HepG2 (cell line): ENCODE measurements around the gene GBA2. TPM values are rescaled to one million over a fixed set of nuclear protein-coding genes. Genes with fewer than 3 reads are reported as not detected.

Source experiments
- ATAC-seq: fragments of 200-7000 bp; cut with Tn5 transposase; 3 replicates; pipeline ENCODE4 v1.9.1; 2020; ENCODE audit warnings: mild to moderate bottlenecking, moderate library complexity
- BruUV-seq: library from RNA; stranded (reverse); fragments of 400-500 nt; replicated peaks from 2 replicates; lab custom pipeline; 2021; lab: Mats Ljungman, UMichigan
- CTCF ChIA-PET: fragments of 300-600 bp; formaldehyde crosslinking; extraction: SDS; loops from one replicate; lab custom pipeline; 2021; ENCODE audit warnings: low total read pairs, inconsistent platforms, low intra/inter-chr PET ratio; lab: Yijun Ruan, JAX
- POLR2A ChIA-PET: fragments of 350-600 bp; sonication (Branson Sonifier 250); formaldehyde crosslinking; loops from one replicate; lab custom pipeline; 2020; ENCODE audit warnings: antibody characterized with exemption, inconsistent platforms; lab: Yijun Ruan, JAX
- DNase-seq: peaks from one replicate; pipeline ENCODE4 v3.0.0-alpha.2; 2015; ENCODE audit warnings: low spot score
- FAIRE-seq: peaks from 3 replicates; lab custom pipeline; 2011; peaks lifted over from hg19 to GRCh38; lab: Jason Lieb, UNC
- H2AFZ ChIP-seq: one replicate; pipeline ENCODE4 v1.6.1; 2011; ENCODE audit warnings: low read length, inconsistent platforms
- H3K27ac ChIP-seq: fragments of 300-600 bp; 3 replicates; pipeline ENCODE4 v1.8.0; 2011; ENCODE audit warnings: mixed run types, mild to moderate bottlenecking, mixed read lengths, low read length, inconsistent platforms; ENCODE audit not compliant: insufficient read depth; ENCODE audit errors: extremely low read length
- H3K27me3 ChIP-seq, 2 experiments: fragments of 200-600 bp in 1 of 2; 2 replicates in 1 of 2; 3 replicates in 1 of 2; pipeline versions ENCODE4 v1.6.0 to v1.8.0; 2011; ENCODE audit warnings: low read length in 2 of 2, mild to moderate bottlenecking in 2 of 2, moderate library complexity in 2 of 2, inconsistent platforms in 1 of 2; ENCODE audit not compliant: insufficient read depth in 2 of 2, control insufficient read depth in 1 of 2
- H3K36me3 ChIP-seq, 2 experiments: fragments of 200-600 bp in 1 of 2; replicated peaks in 1 of 2; 2 replicates in 1 of 2; 3 replicates in 1 of 2; pipeline versions ENCODE4 v1.5.1 to v1.8.0; 2011; ENCODE audit warnings: low read length in 2 of 2, inconsistent platforms in 1 of 2; ENCODE audit not compliant: insufficient read depth in 2 of 2, control insufficient read depth in 1 of 2
- H3K4me1 ChIP-seq: 2 replicates; pipeline ENCODE4 v1.5.1; 2012; ENCODE audit warnings: low read length, inconsistent platforms; ENCODE audit not compliant: insufficient read depth
- H3K4me2 ChIP-seq: 2 replicates; pipeline ENCODE4 v1.6.0; 2011; ENCODE audit warnings: low read depth, low read length, inconsistent platforms
- H3K4me3 ChIP-seq, 3 experiments: fragments of 200-600 bp in 1 of 3; sonication (generic), shearing (Covaris generic) in 1 of 3; replicated peaks in 1 of 3; 2 replicates each; pipeline ENCODE4 v1.5.1; 2011 to 2016; ENCODE audit warnings: low read length in 3 of 3, inconsistent platforms in 2 of 3, low read depth in 2 of 3, mild to moderate bottlenecking in 2 of 3, control low read depth in 1 of 3, mixed read lengths in 1 of 3; ENCODE audit not compliant: insufficient read depth in 1 of 3
- H3K79me2 ChIP-seq: one replicate; pipeline ENCODE4 v1.6.1; 2011; ENCODE audit warnings: low read length, inconsistent platforms; ENCODE audit not compliant: insufficient read depth
- H3K9ac ChIP-seq: 2 replicates; pipeline ENCODE4 v1.6.0; 2011; ENCODE audit warnings: mild to moderate bottlenecking, low read depth, low read length, inconsistent platforms; ENCODE audit not compliant: insufficient read depth
- H3K9me3 ChIP-seq: 2 replicates; pipeline ENCODE4 v1.5.1; 2012; ENCODE audit warnings: mild to moderate bottlenecking, low read length
- H4K20me1 ChIP-seq: 2 replicates; pipeline ENCODE4 v1.6.0; 2011; ENCODE audit warnings: inconsistent platforms, mild to moderate bottlenecking, low read length, moderate library complexity; ENCODE audit not compliant: insufficient read depth
- HNF1B ChIP-seq: sonication (generic); formaldehyde crosslinking; IDR thresholded peaks from 2 replicates; pipeline ENCODE4 v1.5.1; 2020; ENCODE audit warnings: mild to moderate bottlenecking, moderate library complexity, missing genetic modification reagents
- MAF1 ChIP-seq: sonication (generic); formaldehyde crosslinking; IDR thresholded peaks from 2 replicates; pipeline ENCODE4 v1.5.0; 2020; ENCODE audit warnings: missing genetic modification reagents, borderline replicate concordance
- NCOA2 ChIP-seq: sonication (generic); formaldehyde crosslinking; IDR thresholded peaks from 2 replicates; pipeline ENCODE4 v1.8.0; 2022; ENCODE audit warnings: inconsistent platforms
- POLR2A ChIP-seq, 2 experiments: IDR thresholded peaks; 2 replicates each; pipeline ENCODE4 v1.6.1; 2011; ENCODE audit warnings: low read depth in 2 of 2, low read length in 2 of 2, mild to moderate bottlenecking in 1 of 2, moderate library complexity in 1 of 2; ENCODE audit not compliant: insufficient read depth in 1 of 2
- POLR2G ChIP-seq: fragments of 200-400 bp; formaldehyde crosslinking; IDR thresholded peaks from 2 replicates; pipeline ENCODE4 v1.6.1; 2018; ENCODE audit warnings: mild to moderate bottlenecking, low read depth, low read length, moderate library complexity
- PRPF4 ChIP-seq: fragments of 200-400 bp; formaldehyde crosslinking; IDR thresholded peaks from 2 replicates; pipeline ENCODE4 v1.6.1; 2016; ENCODE audit warnings: low read length, low read depth; ENCODE audit not compliant: poor library complexity, severe bottlenecking
- SCMH1 ChIP-seq: sonication (generic); formaldehyde crosslinking; IDR thresholded peaks from 2 replicates; pipeline ENCODE4 v1.9.0; 2021; ENCODE audit warnings: missing genetic modification reagents, mild to moderate bottlenecking, borderline replicate concordance
- SP1 ChIP-seq, 2 experiments: fragments of 450-650 bp in 1 of 2; sonication (generic) in 1 of 2; formaldehyde crosslinking in 1 of 2; IDR thresholded peaks; 2 replicates each; pipeline versions ENCODE4 v1.4.0 to v1.6.1; 2016 to 2020; ENCODE audit warnings: missing genetic modification reagents in 1 of 2
- THAP9 ChIP-seq: sonication (generic); formaldehyde crosslinking; IDR thresholded peaks from 2 replicates; pipeline ENCODE4; 2020; ENCODE audit warnings: missing genetic modification reagents, mild to moderate bottlenecking, borderline replicate concordance
- THRA ChIP-seq: sonication (generic); formaldehyde crosslinking; IDR thresholded peaks from 2 replicates; pipeline ENCODE4 v1.4.0; 2020; ENCODE audit warnings: missing genetic modification reagents, borderline replicate concordance
- TOE1 ChIP-seq: sonication (generic); formaldehyde crosslinking; IDR thresholded peaks from 2 replicates; pipeline ENCODE4 v1.4.0; 2020; ENCODE audit warnings: mild to moderate bottlenecking, missing genetic modification reagents
- ZFX ChIP-seq: sonication (generic); formaldehyde crosslinking; IDR thresholded peaks from 2 replicates; pipeline ENCODE4 v1.4.0; 2020; ENCODE audit warnings: mild to moderate bottlenecking, low read depth, missing genetic modification reagents, moderate library complexity
- ZKSCAN5 ChIP-seq: sonication (generic); formaldehyde crosslinking; IDR thresholded peaks from 2 replicates; pipeline ENCODE4 v1.5.1; 2020; ENCODE audit warnings: mild to moderate bottlenecking, missing genetic modification reagents
- ZNF577 ChIP-seq: sonication (generic); formaldehyde crosslinking; IDR thresholded peaks from 2 replicates; pipeline ENCODE4 v1.4.0; 2020; ENCODE audit warnings: mild to moderate bottlenecking, low read depth, missing genetic modification reagents, borderline replicate concordance
- ZNF672 ChIP-seq: sonication (generic); formaldehyde crosslinking; IDR thresholded peaks from 2 replicates; pipeline ENCODE4 v1.8.1; 2022; ENCODE audit warnings: missing genetic modification reagents
- ZNF7 ChIP-seq: IDR thresholded peaks from 2 replicates; pipeline ENCODE4 v1.6.1; 2016; ENCODE audit warnings: missing biosample characterization, missing genetic modification reagents
- ZNF746 ChIP-seq: sonication (generic); formaldehyde crosslinking; IDR thresholded peaks from 2 replicates; pipeline ENCODE4 v1.8.0; 2022; ENCODE audit warnings: mild to moderate bottlenecking, missing genetic modification reagents
- ZNF766 ChIP-seq: sonication (generic); formaldehyde crosslinking; IDR thresholded peaks from 2 replicates; pipeline ENCODE4 v1.5.0; 2020; ENCODE audit warnings: missing genetic modification reagents, borderline replicate concordance
- ZNF768 ChIP-seq: sonication (generic); formaldehyde crosslinking; IDR thresholded peaks from 2 replicates; pipeline ENCODE4 v1.4.0; 2020; ENCODE audit warnings: missing genetic modification reagents
- ZNF792 ChIP-seq: IDR thresholded peaks from 2 replicates; pipeline ENCODE4 v1.6.1; 2016
- ZNF83 ChIP-seq: sonication (generic); formaldehyde crosslinking; IDR thresholded peaks from 2 replicates; pipeline ENCODE4 v1.4.0; 2020; ENCODE audit warnings: missing genetic modification reagents, mild to moderate bottlenecking, borderline replicate concordance
- WGBS: methylation state at CpG from one replicate; pipeline ENCODE4 v1.1.6; 2017; ENCODE audit warnings: low lambda C conversion rate; 5-methylcytosine and 5-hydroxymethylcytosine counted together
- in situ Hi-C: cut with HindIII; loops from 2 replicates; pipeline ENCODE4 v1.10.0; 2017; ENCODE audit warnings: low pct_unique_long_range_greater_than_20kb; ENCODE audit not compliant: extremely low pct_ligation_motif_present
- intact Hi-C: fragments of 100-400 bp; cut with micrococcal nuclease; formaldehyde crosslinking; loops from one replicate; pipeline ENCODE4 v1.10.0; 2022; ENCODE audit not compliant: unreplicated experiment
- polyA plus RNA-seq, 8 experiments: library from polyadenylated mRNA; depleted of rRNA in 3 of 8; stranded (reverse) in 7 of 8; unstranded in 1 of 8; fragments of >200 nt; fragmentation: Illumina TruSeq in 4 of 8; extraction: Trizol in 4 of 8; gene quantifications; 2 replicates each; pipeline versions ENCODE4 v1.2.1 to v1.2.3, GENCODE V29; 2011 to 2016; ENCODE audit warnings: low read depth in 4 of 8, missing spikeins in 1 of 8, mixed read lengths in 1 of 8; ENCODE audit not compliant: insufficient read depth in 1 of 8
- total RNA-seq, 5 experiments: library from RNA; depleted of rRNA; stranded (reverse); fragments of >200 nt; fragmentation: Illumina TruSeq; extraction: Trizol; gene quantifications; 2 replicates each; pipeline ENCODE4 v1.2.3, GENCODE V29; 2016; ENCODE audit warnings: low read depth in 1 of 5

Gene GBA2
- total and polyA plus RNA-seq, 2 of the 13 experiments (the other 11 are each of a cell fraction or from before 2014, with no cell fraction given): 37.5 to 86.1 TPM

- Histone ChIP-seq H3K9me3 (no peaks in the 10 kb centered on the region), H3K79me2 (peaks cover 53% of the 10 kb centered on the region), H3K36me3 (peaks cover 12 to 35% of the 10 kb centered on the region in 2 experiments), H3K4me2 (peak overlapping the region; percentile 98), H3K27me3 (no peaks in the 10 kb centered on the region; a peak in 1 of 5 replicates), H2AFZ (no peak overlapping the region), H3K4me3 (peak overlapping the region; percentile 38 to 98 (median 59); a peak in 3 of 6 replicates), H4K20me1 (peaks cover 30% of the 10 kb centered on the region), H3K4me1 (peaks cover 52% of the 10 kb centered on the region), H3K9ac (peak overlapping the region; percentile 58; the same call in 1 of the 2 replicates), H3K27ac (peak overlapping the region; percentile 77)
- FAIRE-seq (peak; percentile 93), DNase-seq (no peak), ATAC-seq (no peak)
- BruUV-seq: no TSS peak
- CTCF ChIA-PET: no interaction called here
- in situ Hi-C loops (loop anchor here (5.0 kb wide), 1 partner anchor 60 kb away; the partner anchor contains the start of gene ARHGEF39), intact Hi-C loops (no loop called here)
- 52% methylated on average over 3 of the region's 5 CpGs for WGBS
- POLR2A ChIA-PET: interaction anchor here (0.8 to 3.5 kb wide), 20 partner anchors 8 to 1083 kb away, joined by 3 to 44 read pairs (median 8); partner anchors contain the start of genes ARHGEF39, CCDC107, GBA2 and HINT2
- TF ChIP-seq ZNF792: no peak
- no peak for TF ChIP-seq ZNF577
- TF ChIP-seq THAP9 (CRISPR knock-in tag): peak; percentile 40; the same call in 1 of the 2 replicates
- no peak for TF ChIP-seq POLR2G
- TF ChIP-seq ZNF768: no peak
- no peak for TF ChIP-seq ZNF83 (CRISPR knock-in tag)
- TF ChIP-seq POLR2A (IDR thresholded peaks at IDR 0.05; ENCODE audit: insufficient read depth in 1 of 2, low read depth in 2 of 2, low read length in 2 of 2): peak in 1 of 2 experiments; percentile 43; a peak in 1 of 4 replicates
- TF ChIP-seq ZNF766 (CRISPR knock-in tag): no peak
- TF ChIP-seq THRA (CRISPR knock-in tag): no peak
- no peak for TF ChIP-seq ZKSCAN5 (CRISPR knock-in tag)
- TF ChIP-seq MAF1 (CRISPR knock-in tag): no peak
- TF ChIP-seq HNF1B (CRISPR knock-in tag): 0 out of 2 replicates have a peak, but pooled peaks have one; percentile 35
- no peak for TF ChIP-seq PRPF4
- no peak for TF ChIP-seq ZNF672 (CRISPR knock-in tag)
- TF ChIP-seq SP1 (IDR thresholded peaks at IDR 0.05): no peak
- no peak for TF ChIP-seq SP1 (CRISPR knock-in tag; IDR thresholded peaks at IDR 0.05)
- no peak for TF ChIP-seq SCMH1 (CRISPR knock-in tag)
- TF ChIP-seq ZNF7: 0 out of 2 replicates have a peak, but pooled peaks have one; percentile 37
- TF ChIP-seq TOE1 (CRISPR knock-in tag): no peak
- TF ChIP-seq ZFX: peak; percentile 32; the same call in 1 of the 2 replicates
- TF ChIP-seq ZNF746 (CRISPR knock-in tag): no peak
- no peak for TF ChIP-seq NCOA2 (CRISPR knock-in tag)
Observed at GRCh38 chr9:35727676-35728040, 21.4 kb downstream of the GBA2 start.
